Activated CD8-positive, alpha-beta memory T cell treated with anti-CD3 and anti-CD28 coated beads, Interleukin-2, amount 50 U/mL, for 4 hours (primary cell): ENCODE data around the gene FOXF1.

Experiments used
- DNase-seq: peaks from one replicate; pipeline ENCODE4 v3.0.0-alpha.2; 2020

Gene FOXF1

GRCh38 chr16:86536621-86537020 is 26.3 kb downstream of the FOXF1 start:
- DNase-seq: no peak

DNA sequence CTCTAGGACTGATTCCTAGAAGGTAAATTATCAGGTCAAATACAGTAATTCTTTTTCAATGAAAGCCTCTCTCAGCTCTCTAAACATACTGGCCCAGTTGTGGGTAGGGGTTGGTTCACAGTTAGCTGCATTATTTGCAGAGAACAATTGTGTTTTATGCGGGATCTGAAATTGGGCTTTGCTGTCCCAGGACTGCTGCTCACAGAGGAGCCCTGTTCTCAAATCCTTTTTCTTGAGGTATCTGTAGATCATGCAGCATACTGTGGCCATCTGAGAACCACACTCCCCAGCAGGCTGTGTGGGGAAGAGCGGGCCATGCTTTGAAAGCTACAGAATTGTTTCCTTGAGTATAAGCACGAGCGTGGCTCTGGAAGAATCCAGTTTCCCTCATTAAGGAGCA is 27.2 kb downstream of the FOXF1 start:
- DNase-seq: no peak

DNA sequence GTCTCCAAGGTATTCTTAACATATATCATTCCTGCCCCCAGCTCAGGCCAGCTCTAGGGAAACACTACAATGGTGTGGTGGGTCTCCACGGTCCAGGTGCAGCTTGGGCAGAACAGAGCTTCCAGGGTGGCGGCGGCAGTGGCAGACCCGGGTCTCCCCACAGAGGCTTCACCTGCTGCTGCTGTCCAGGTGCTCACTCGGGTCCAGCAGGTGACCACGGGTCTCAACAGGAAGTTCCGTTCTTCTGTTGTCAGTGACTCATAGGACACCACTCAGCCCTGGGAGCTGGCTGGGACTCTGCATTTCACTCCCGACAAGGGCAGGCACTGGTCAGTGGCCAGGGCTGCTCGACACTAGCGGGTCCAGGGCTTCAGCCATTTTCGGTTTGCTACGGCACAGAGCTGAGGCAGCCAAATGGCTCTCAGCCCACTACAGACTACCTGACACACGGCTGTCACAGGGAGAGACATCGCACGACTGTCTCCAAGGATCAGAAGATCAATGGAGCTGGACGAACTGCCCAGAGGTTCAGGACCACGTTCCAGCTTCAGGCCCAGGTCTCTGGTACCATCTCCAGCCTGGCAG is 28.0 kb downstream of the FOXF1 start:
- no peak for DNase-seq

DNA sequence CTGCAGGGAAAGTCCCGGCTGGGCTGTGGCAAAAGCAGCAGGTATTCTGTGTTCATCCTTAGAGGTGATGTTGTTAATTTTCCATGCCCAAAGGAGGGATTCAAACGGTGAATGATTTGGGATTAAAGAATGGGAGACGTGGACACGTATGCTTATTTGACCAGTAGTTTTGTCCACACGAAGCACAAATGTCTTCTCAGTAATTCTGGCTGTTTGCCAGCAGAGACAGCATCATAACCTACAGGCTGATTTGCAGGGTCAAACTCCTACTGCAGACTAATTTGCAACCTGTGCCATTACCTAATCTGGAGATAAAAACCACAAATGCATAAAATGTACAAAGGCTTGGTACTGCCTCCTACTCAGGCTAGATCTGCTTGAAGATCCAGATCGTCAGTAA is 30.6 kb downstream of the FOXF1 start:
- no peak for DNase-seq

DNA sequence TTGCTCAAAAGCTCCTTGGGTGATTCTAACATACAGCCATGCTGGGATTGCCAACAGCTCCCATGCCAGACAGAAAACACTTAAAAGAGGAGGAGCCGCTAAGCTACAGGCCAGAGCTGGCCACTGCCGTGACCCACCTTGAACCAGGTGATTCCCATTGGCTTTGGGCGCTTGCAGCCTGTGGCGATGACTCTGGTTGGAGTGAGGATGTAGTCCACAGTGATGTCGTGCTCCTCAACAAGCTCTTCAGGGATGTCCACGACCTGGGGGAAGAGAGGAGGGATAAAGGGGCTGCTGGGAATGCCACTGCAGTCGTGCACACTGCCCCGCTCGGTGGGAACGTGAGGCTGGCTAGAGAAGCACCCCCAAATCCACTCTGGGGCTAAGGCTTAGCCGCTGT is 31.2 kb downstream of the FOXF1 start:
- no peak for DNase-seq

DNA sequence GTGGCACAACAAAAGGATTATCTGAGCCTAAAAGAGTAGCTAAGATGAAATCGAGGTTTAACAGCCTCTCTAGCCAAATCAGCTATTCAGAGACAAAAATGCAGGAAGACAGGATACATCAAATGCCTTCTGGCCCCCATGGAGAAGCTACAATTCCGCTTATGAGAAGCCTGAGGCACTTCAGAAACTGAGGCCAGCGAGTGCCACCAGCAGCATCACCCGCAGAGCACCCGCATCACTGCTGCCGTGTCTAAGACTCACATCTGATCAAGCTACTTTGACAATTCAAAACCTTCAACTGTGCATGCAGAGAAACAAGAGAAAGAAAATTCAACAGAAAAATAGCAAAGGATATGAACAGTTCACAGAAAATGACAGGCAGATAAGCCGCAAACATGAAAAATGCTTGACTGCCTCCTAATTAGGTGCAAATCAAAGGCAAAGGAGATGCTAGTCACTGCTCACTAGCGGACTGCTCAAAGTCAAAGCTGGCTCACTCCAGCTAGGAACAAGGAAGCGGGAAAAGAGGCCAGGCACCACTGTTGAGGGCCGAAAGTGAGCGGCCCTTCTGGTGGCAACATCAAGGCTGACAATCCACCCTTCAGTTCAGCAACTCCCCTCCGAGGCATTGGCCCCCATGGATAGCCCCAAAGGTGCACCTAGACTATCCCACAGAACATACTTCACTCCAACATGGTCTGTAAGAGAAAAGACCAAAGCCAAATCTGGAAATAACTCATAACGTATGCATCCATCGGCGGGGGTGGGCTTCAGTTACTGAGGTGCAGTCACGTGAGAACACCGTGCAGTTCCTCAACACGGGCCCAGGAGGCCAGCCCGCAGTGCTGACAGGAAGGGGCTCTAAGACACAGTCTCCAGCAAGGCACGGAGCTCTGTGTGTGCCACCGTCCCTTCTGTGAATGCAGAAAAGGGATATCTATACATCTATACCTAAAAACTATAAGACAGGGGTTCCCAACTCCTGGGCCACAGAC is 32.7 kb downstream of the FOXF1 start:
- no peak for DNase-seq

DNA sequence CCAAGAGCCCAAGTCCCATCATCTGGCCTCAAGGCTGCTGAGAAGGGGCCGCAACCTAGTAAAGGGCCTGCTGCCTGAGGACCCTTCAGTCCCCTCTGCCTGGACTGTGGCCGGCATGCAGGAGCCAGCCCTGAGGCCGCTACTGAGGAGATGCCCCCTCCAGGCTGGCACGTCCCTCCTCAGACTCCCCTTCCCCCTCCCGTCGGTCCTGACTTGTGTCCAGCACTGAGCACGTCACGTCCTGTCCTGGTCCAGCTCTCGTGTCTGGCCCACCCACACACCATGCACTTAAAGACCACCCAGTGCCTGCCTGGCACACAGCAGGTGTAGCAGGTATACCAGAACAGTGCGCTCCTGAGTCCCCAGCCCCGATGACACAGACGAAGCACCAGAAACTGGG is 35.2 kb downstream of the FOXF1 start:
- DNase-seq: no peak

GRCh38 chr16:86545954-86546637 is 35.8 kb downstream of the FOXF1 start:
- no peak for DNase-seq

DNA sequence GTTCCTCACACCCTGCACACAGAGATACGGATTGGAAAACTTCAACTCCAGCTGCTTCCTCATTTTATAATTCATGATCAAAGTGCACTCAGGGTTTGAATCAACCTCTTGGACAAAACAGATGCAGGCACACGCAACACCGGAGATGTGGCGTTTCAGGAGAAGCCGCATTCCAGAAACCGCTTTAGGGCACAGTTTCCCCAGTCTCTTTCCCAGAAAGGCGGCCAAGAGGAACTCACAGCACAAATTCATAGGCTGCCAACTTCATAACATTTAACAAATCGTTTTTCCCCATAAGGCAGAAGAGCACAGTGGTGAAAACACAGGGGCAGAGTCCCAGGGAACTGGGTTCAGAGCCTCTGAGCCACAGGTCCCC is 36.3 kb downstream of the FOXF1 start:
- no peak for DNase-seq

DNA sequence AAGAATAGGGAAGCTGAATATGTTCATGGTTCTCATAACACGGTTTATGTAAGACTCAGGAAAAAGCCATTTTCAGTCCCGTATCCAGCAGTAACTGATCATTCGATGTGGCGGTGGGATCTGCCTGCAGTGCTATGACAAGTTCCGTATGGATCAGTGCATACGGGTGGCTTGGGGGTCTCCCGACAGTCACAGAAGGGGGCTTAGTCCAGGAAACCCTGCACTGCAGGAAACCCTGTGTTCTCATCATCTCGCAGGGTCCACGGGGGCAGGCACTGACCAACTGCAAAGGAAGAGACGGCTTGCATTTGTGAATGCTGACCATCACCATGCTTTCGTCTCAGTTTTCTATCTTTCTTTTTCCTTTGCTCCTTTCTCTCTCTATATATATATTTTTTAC is 37.0 kb downstream of the FOXF1 start:
- DNase-seq: no peak

DNA sequence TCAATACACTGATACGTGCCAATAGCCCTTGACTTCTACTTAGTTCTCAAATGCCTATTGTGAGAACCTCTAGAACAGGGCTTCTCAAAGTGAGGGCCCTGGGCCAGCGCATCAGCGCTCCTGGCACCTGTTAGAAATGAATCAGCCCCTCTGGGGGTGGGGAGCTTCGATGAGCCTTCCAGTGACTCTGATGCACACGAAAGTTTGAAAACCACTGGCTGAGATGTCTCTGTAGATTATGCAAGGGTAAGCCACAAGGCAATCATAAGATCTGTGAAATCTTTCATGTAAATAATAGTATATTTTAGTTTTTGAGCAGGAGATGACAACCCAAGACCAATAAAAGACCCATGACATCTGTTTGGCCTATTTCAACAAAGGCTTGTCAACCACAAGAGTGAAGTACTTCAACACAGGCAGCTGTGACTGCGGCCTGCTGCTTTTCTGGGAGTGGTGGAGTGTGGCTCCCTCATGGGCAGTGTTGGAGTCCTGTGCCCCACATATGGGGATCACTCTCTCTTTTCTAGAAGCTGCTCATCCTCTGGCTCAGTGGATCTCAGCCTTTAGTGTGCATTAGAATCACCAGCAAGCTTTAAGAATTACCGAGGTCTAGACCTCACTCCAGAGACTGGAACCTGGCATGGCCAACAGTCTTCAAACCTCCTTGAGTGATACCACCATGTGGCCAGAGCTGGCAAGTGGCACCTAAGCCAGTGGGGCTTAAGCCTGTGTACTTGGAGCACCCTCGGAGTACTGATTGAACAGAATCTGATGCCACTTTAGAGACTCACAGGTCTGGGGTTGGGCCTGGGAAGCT is 39.0 kb downstream of the FOXF1 start:
- no peak for DNase-seq

DNA sequence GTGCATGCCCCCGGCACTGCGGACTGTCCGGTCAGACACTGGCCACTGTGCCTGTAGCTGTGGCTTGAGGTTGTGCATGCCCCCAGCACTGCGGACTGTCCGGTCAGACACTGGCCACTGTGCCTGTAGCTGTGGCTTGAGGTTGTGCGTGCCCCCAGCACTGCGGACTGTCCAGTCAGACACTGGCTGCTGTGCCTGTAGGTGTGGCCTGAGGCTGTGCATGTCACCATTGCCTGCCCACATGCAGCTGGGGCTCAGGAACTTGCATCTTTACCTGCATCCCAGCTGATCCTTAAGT is 39.5 kb downstream of the FOXF1 start:
- DNase-seq: no peak

DNA sequence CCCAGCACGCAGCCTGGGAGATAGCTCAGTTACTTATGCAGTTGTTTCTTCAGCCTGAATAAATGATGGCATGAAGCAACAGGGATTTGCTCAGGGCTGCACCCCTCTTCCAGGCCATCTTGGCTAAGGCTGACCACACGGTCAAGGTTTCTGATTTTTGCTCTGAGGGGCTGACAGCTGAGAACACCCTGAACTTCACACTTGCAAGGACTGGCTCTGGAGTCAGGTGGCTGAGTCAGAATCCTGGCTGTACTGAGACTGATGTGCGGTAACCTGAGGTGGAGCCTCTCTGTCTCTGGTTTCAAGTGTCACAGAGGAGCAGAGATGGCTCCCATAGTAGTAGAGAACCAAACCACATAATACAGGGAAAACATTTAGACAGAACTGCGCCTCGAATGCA is 40.0 kb downstream of the FOXF1 start:
- DNase-seq: no peak

DNA sequence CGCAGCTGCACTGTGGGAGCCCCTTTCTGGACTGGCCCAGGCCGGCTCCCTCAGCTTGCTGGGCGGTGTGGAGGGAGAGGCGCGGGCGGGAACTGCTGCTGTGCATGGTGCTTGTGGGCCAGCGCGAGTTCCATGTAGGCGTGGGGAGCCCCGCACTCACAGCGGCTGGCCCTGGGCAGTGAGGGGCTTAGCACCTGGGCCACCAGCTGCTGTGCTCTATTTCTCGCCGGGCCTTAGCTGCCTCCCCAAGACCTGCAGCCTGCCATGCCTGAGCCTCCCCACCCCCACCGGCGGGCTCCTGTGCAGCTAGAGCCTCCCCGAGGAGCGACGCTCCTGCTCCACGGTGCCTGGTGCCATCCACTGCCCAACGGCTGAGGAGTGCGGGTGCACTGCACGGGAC is 43.0 kb downstream of the FOXF1 start:
- no peak for DNase-seq

DNA sequence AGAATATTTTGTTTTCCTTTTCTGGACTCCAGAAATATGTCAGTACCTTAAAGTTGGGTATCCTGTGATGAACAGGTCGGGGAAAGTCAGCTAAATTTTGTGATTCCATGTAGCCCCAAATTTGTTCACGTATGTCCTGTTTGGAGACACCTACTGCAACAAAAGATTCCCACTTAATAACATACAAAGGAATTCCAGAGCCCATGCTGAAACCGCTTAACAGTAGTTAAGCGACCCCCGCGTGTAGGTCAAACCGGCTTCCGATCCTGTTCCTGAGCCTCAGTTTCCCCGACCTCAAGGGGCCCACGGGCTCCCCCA is 44.2 kb downstream of the FOXF1 start:
- DNase-seq: no peak

GRCh38 chr16:86554917-86555703 is 44.8 kb downstream of the FOXF1 start, which contains the start of gene MTHFSD:
Gene MTHFSD (minus strand): TSS chr16:86555235. CDS start chr16:86555184, 51 bp downstream.
- peak; percentile 98 for DNase-seq

GRCh38 chr16:86555704-86556075 is 45.4 kb downstream of the FOXF1 start:
- DNase-seq: no peak

GRCh38 chr16:86556576-86556975 is 46.2 kb downstream of the FOXF1 start:
- no peak for DNase-seq

DNA sequence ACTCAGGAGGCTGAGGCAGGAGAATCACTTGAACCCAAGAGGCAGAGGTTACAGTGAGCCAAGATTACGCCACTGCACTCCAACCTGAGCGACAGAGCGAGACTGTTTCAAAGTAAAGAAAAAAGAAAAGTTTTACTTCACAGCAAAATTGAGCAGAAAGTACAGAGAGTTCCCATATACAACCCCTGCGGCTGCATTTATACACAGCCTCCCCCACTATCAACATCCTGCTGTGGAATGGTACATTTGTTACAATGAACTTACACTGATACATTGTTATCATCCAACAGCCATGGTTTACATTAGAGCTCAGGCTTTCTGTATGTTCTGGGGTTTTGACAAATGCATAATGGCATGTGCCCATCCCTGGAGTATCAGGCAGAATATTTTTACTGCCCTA is 47.3 kb downstream of the FOXF1 start:
- no peak for DNase-seq

DNA sequence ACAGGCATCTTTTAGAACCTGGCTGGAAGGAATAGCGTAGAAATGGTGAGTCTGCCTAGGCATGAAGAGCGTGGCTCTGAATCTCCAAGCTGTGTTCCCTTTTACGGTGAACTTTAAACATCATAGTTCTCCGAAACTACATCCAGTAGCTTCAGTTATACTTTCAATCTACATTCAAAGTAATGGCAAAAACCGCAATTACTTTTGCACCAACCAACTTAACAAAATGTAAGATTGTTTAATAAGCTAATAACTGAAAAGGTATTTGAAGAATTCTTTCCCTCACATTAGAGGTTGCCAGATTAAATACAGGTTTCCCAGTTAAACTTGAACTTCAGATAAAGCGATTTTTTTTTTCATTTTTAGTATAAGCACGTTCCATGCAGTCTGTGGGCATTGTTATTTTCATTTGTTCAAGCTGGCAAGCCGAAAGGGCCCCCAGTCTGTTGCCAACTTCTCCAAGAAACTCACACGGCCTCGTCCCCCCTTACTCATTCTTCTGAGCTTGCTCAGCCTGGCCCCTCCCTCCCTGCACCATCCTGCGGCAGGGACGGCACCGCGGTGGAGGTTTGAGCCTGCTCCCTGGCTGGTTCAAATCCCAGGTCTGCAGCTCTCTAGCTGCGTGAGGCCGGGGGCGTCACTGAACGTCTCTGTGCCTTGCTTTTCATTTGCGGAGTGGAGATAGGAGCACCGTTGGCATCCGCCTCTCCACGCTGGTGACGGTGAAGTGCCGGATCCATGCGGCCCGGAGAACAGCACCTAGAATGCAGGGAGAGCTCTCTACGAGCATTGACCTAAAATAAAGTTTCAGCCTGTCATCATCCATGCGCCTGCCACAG is 48.2 kb downstream of the FOXF1 start:
- DNase-seq: no peak

GRCh38 chr16:86559802-86560305 is 49.5 kb downstream of the FOXF1 start:
- DNase-seq: no peak
